IPS-15b (cell line): ENCODE measurements around the gene CHRNA7.
"Not testable (repeated sequence)": the region's sequence is repeated elsewhere in the genome, so short reads cannot be mapped to it uniquely, and the experiment has no call there.

Experiments used
- H3K27me3 ChIP-seq: one replicate; pipeline ENCODE4 v1.6.1; 2013; ENCODE audit warnings: low read length; ENCODE audit not compliant: control insufficient read depth, insufficient read depth
- H3K36me3 ChIP-seq: one replicate; pipeline ENCODE4 v1.6.1; 2013; ENCODE audit warnings: low read length; ENCODE audit not compliant: control insufficient read depth, insufficient read depth
- H3K4me1 ChIP-seq: one replicate; pipeline ENCODE4 v1.6.1; 2013; ENCODE audit warnings: mild to moderate bottlenecking, low read length; ENCODE audit not compliant: control insufficient read depth, insufficient read depth
- H3K4me3 ChIP-seq: one replicate; pipeline ENCODE4 v1.5.1; 2013; ENCODE audit warnings: low read depth, low read length
- H3K9ac ChIP-seq: one replicate; pipeline ENCODE4 v1.6.1; 2013; ENCODE audit warnings: low read depth, mild to moderate bottlenecking, low read length
- H3K9me3 ChIP-seq: one replicate; pipeline ENCODE4 v1.6.1; 2013; ENCODE audit warnings: mild to moderate bottlenecking, low read length; ENCODE audit not compliant: control insufficient read depth, insufficient read depth

CHRNA7 gene

DNA sequence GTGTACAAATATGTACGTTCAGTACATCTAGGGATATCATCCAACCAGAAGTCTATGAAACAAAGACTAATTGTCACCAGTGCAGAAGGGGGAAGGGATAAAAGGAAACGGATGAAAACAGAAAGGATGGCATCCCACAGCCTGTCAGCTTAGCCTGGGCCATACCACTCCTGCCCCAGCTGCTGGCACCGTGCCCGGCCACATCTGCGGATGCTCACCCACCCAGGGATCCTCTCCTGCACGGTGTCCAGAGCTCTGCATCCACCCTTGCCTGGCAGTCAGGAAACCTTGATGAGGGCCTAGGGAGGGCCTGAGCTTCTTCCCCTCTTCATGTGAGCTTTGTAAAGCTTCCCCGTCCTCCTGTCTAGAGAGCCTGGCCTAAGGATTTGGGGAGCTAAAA lies 133.8 kb downstream of the CHRNA7 start:
- H3K36me3 ChIP-seq, H3K4me3 ChIP-seq, H3K27me3 ChIP-seq, H3K9ac ChIP-seq, H3K4me1 ChIP-seq, H3K9me3 ChIP-seq: not testable (repeated sequence)

- not testable (repeated sequence) for H3K9me3 ChIP-seq, H3K4me3 ChIP-seq
Observed at GRCh38 chr15:32164747-32165146, 134.4 kb downstream of the CHRNA7 start.

GRCh38 chr15:32165775-32166174 lies 135.5 kb downstream of the CHRNA7 start:
- not testable (repeated sequence) for H3K4me1 ChIP-seq, H3K27me3 ChIP-seq, H3K36me3 ChIP-seq, H3K9ac ChIP-seq, H3K9me3 ChIP-seq, H3K4me3 ChIP-seq

More at GRCh38 chr15:32164747-32165146, 134.4 kb downstream of the CHRNA7 start:
- H3K36me3 ChIP-seq, H3K4me1 ChIP-seq, H3K9ac ChIP-seq, H3K27me3 ChIP-seq: not testable (repeated sequence)

DNA sequence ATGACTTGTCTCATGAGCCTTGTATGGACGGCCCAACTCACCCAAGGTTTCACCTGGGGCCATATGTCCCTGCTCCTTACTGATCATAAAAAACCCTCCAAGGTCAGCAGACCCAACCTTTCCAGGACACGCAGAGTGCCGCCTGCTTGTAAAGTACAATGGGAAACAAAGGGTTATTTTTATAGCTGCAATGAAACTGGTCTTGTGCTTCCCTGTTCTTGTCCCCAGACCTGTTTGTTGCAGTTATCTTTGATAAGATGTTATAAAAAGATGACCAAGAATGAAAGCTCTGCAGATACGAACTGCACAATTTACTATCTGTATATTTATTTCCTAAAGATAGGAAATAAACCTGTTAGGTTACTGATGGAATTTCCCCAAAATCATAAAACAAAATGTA lies 136.0 kb downstream of the CHRNA7 start:
- H3K4me3 ChIP-seq, H3K9ac ChIP-seq, H3K36me3 ChIP-seq, H3K4me1 ChIP-seq, H3K9me3 ChIP-seq, H3K27me3 ChIP-seq: not testable (repeated sequence)

DNA sequence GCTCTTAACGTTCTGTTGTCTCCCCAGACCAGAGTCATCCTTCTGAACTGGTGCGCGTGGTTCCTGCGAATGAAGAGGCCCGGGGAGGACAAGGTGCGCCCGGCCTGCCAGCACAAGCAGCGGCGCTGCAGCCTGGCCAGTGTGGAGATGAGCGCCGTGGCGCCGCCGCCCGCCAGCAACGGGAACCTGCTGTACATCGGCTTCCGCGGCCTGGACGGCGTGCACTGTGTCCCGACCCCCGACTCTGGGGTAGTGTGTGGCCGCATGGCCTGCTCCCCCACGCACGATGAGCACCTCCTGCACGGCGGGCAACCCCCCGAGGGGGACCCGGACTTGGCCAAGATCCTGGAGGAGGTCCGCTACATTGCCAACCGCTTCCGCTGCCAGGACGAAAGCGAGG lies 137.6 kb downstream of the CHRNA7 start:
- not testable (repeated sequence) for H3K9me3 ChIP-seq, H3K36me3 ChIP-seq, H3K9ac ChIP-seq, H3K27me3 ChIP-seq, H3K4me1 ChIP-seq, H3K4me3 ChIP-seq

- not testable (repeated sequence) for H3K4me3 ChIP-seq, H3K4me1 ChIP-seq, H3K9me3 ChIP-seq
Observed at GRCh38 chr15:32180579-32180978, 150.3 kb downstream of the CHRNA7 start.

GRCh38 chr15:32193780-32194179 lies 163.5 kb downstream of the CHRNA7 start:
- not testable (repeated sequence) for H3K4me1 ChIP-seq, H3K9me3 ChIP-seq

More at GRCh38 chr15:32180579-32180978, 150.3 kb downstream of the CHRNA7 start:
- H3K9ac ChIP-seq, H3K27me3 ChIP-seq, H3K36me3 ChIP-seq: not testable (repeated sequence)

DNA sequence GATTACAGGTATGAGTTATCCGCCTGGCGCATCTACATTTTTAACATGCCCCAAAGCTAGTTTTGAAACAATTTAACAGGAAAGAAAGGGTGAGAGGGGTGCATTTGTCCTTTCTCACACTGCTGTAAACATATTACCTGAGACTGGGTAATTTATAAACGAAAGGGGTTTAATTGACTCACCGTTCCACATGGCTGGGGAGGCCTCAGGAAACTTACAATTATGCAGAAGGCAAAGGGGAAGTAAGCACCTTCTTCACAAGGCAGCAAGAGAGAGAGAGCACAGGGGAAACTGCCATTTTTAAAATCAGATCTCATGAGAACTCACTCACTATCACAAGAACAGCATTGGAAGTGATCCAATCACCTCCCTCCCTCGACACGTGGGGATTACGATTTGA lies 165.9 kb downstream of the CHRNA7 start:
- not testable (repeated sequence) for H3K27me3 ChIP-seq, H3K9ac ChIP-seq, H3K4me1 ChIP-seq, H3K9me3 ChIP-seq, H3K36me3 ChIP-seq, H3K4me3 ChIP-seq

More at GRCh38 chr15:32193780-32194179, 163.5 kb downstream of the CHRNA7 start:
- not testable (repeated sequence) for H3K27me3 ChIP-seq, H3K36me3 ChIP-seq, H3K4me3 ChIP-seq, H3K9ac ChIP-seq

DNA sequence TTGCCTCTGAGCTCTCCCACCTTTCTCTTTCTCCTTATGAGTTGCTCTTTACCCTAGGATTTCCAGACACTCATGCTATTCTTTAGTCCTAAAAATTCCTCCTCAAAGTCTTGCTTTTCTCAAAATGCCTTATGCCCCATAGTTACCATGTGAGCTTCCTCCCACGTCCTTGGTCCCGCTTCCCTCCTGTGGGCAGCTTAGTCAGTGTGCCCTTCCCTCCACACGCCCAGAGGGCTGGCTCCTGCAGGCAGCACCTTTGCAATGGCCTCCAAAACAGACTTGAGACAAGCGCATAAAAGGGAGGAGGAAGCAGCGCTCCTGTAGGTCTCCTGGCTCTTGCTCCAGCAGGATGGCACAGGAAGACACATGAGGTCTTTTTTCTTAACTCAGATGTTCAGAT lies 168.6 kb downstream of the CHRNA7 start:
- not testable (repeated sequence) for H3K4me1 ChIP-seq, H3K36me3 ChIP-seq

GRCh38 chr15:32209081-32209480 lies 178.8 kb downstream of the CHRNA7 start:
- H3K9ac ChIP-seq, H3K36me3 ChIP-seq, H3K27me3 ChIP-seq, H3K4me1 ChIP-seq, H3K4me3 ChIP-seq, H3K9me3 ChIP-seq: not testable (repeated sequence)

More for the DNA sequence above, 168.6 kb downstream of the CHRNA7 start:
- H3K9ac ChIP-seq, H3K4me3 ChIP-seq, H3K27me3 ChIP-seq, H3K9me3 ChIP-seq: not testable (repeated sequence)

GRCh38 chr15:32218666-32219065 lies 188.4 kb downstream of the CHRNA7 start:
- Histone ChIP-seq H3K9ac (no peak overlapping the region), H3K27me3 (no peaks in the 10 kb centered on the region), H3K36me3 (no peaks in the 10 kb centered on the region), H3K4me3 (no peak overlapping the region), H3K4me1 (peaks cover 2% of the 10 kb centered on the region), H3K9me3 (no peaks in the 10 kb centered on the region)
